HCT116 (cell line): ENCODE measurements around the gene MMP13. TPM values are rescaled to one million over a fixed set of nuclear protein-coding genes. Genes with fewer than 3 reads are reported as not detected.

Source experiments
- ATAC-seq: fragments of 200-7000 bp; cut with Tn5 transposase; 2 replicates; pipeline ENCODE4 v1.9.1; 2020; ENCODE audit warnings: mild to moderate bottlenecking, moderate library complexity
- BruUV-seq: library from RNA; stranded (reverse); fragments of 400-500 nt; replicated peaks from 2 replicates; lab custom pipeline; 2021; lab: Mats Ljungman, UMichigan
- CTCF ChIA-PET: fragments of 300-600 bp; sonication (Branson Sonifier 250); formaldehyde crosslinking; loops from one replicate; lab custom pipeline; 2021; ENCODE audit warnings: antibody characterized with exemption; lab: Charles Lee
- POLR2A ChIA-PET: fragments of 300-600, 350-600 bp; sonication (Branson Sonifier 250); formaldehyde crosslinking; loops from one replicate; lab custom pipeline; 2021; ENCODE audit warnings: antibody characterized with exemption; lab: Charles Lee
- RAD21 ChIA-PET, 2 experiments: fragments of 300-600 bp; sonication (Branson Sonifier 250); formaldehyde crosslinking; loops; one replicate each; lab custom pipeline; 2023; ENCODE audit warnings: low total read pairs in 2 of 2; ENCODE audit not compliant: uncharacterized antibody in 2 of 2, unreplicated experiment in 2 of 2, low non-redundant PET in 1 of 2; lab: Charles Lee
- DNase-seq: peaks from one replicate; pipeline ENCODE4 v3.0.0-alpha.2; 2010; ENCODE audit warnings: low read depth, low spot score
- H2AFZ ChIP-seq: fragments of 200-600 bp; shearing (Covaris generic), sonication (generic); 2 replicates; pipeline ENCODE4 v1.6.1; 2017; ENCODE audit warnings: low read depth, mixed run types, mixed read lengths, antibody characterized with exemption, low read length; ENCODE audit not compliant: poor library complexity, severe bottlenecking
- H3K27ac ChIP-seq: 2 replicates; pipeline ENCODE4 v1.5.1; 2012; ENCODE audit warnings: low read depth, low read length
- H3K27me3 ChIP-seq: fragments of 200-600 bp; sonication (generic); 2 replicates; pipeline ENCODE4 v1.6.1; 2016; ENCODE audit warnings: mixed run types, low read length, mixed read lengths; ENCODE audit not compliant: insufficient read depth
- H3K36me3 ChIP-seq, 2 experiments: fragments of 200-500 bp in 1 of 2; fragments of 200-600 bp in 1 of 2; sonication (Bioruptor generic) in 1 of 2; sonication (generic) in 1 of 2; 2 replicates each; pipeline versions ENCODE4 v1.5.1 to v1.6.1; 2014 to 2016; ENCODE audit warnings: low read length in 2 of 2, inconsistent platforms in 1 of 2, mixed read lengths in 1 of 2, mixed run types in 1 of 2; ENCODE audit not compliant: insufficient read depth in 2 of 2, control insufficient read depth in 1 of 2
- H3K4me1 ChIP-seq, 2 experiments: fragments of 200-600 bp in 1 of 2; sonication (generic) in 1 of 2; 2 replicates each; pipeline versions ENCODE4 v1.5.1 to v1.6.1; 2012 to 2017; ENCODE audit warnings: low read length in 2 of 2, inconsistent platforms in 1 of 2, mild to moderate bottlenecking in 1 of 2, mixed read lengths in 1 of 2, mixed run types in 1 of 2, moderate library complexity in 1 of 2; ENCODE audit not compliant: insufficient read depth in 2 of 2, control insufficient read depth in 1 of 2
- H3K4me2 ChIP-seq: fragments of 200-600 bp; sonication (generic); 2 replicates; pipeline ENCODE4 v1.6.1; 2017; ENCODE audit warnings: mixed run types, low read length, mixed read lengths
- H3K4me3 ChIP-seq, 2 experiments: fragments of 200-600 bp in 1 of 2; sonication (generic) in 1 of 2; replicated peaks in 1 of 2; 2 replicates each; pipeline ENCODE4 v1.5.1; 2011 to 2016; ENCODE audit warnings: low read length in 2 of 2, control low read depth in 1 of 2, low read depth in 1 of 2, mild to moderate bottlenecking in 1 of 2, mixed read lengths in 1 of 2, mixed run types in 1 of 2
- H3K79me2 ChIP-seq: fragments of 200-600 bp; sonication (generic); 2 replicates; pipeline ENCODE4 v1.6.1; 2017; ENCODE audit warnings: mild to moderate bottlenecking, mixed run types, low read length, moderate library complexity, mixed read lengths; ENCODE audit not compliant: insufficient read depth
- H3K9ac ChIP-seq: fragments of 200-600 bp; sonication (generic); 2 replicates; pipeline ENCODE4 v1.6.1; 2016; ENCODE audit warnings: low read length, mixed read lengths
- H3K9me2 ChIP-seq: fragments of 200-600 bp; sonication (generic), shearing (Covaris generic); 2 replicates; pipeline ENCODE4 v1.6.1; 2017; ENCODE audit warnings: mixed run types, mild to moderate bottlenecking, moderate library complexity; ENCODE audit not compliant: insufficient read depth
- H3K9me3 ChIP-seq, 2 experiments: fragments of 200-500 bp in 1 of 2; fragments of 200-600 bp in 1 of 2; sonication (Bioruptor generic) in 1 of 2; sonication (generic) in 1 of 2; 2 replicates each; pipeline ENCODE4 v1.6.1; 2014 to 2017; ENCODE audit warnings: low read length in 2 of 2, mixed read lengths in 2 of 2, inconsistent platforms in 1 of 2, low read depth in 1 of 2, mild to moderate bottlenecking in 1 of 2, mixed run types in 1 of 2, moderate library complexity in 1 of 2; ENCODE audit not compliant: control insufficient read depth in 1 of 2, insufficient read depth in 1 of 2
- H4K20me1 ChIP-seq: fragments of 200-600 bp; sonication (generic), shearing (Covaris generic); 2 replicates; pipeline ENCODE4 v1.6.1; 2017; ENCODE audit warnings: mixed run types, mild to moderate bottlenecking, moderate library complexity; ENCODE audit not compliant: insufficient read depth
- CBX3 ChIP-seq: IDR thresholded peaks from 2 replicates; pipeline ENCODE4 v1.6.1; 2012; ENCODE audit warnings: low read depth
- CTCF ChIP-seq, 3 experiments: fragments of 200-600 bp in 1 of 3; sonication (generic) in 1 of 3; IDR thresholded peaks in 2 of 3; conservative IDR thresholded peaks in 1 of 3; 2 replicates each; pipeline ENCODE4 v1.5.1; 2012 to 2017; ENCODE audit warnings: low read depth in 2 of 3, low read length in 2 of 3, antibody characterized with exemption in 1 of 3, borderline replicate concordance in 1 of 3, control low read depth in 1 of 3, mild to moderate bottlenecking in 1 of 3, mixed read lengths in 1 of 3, mixed run types in 1 of 3, moderate library complexity in 1 of 3; ENCODE audit not compliant: insufficient read depth in 1 of 3
- EGR1 ChIP-seq: IDR thresholded peaks from 2 replicates; pipeline ENCODE4 v1.6.1; 2012; ENCODE audit warnings: low read depth
- EZH2 ChIP-seq: fragments of 200-600 bp; sonication (generic); IDR thresholded peaks from 2 replicates; pipeline ENCODE4 v1.6.1; 2017; ENCODE audit warnings: antibody characterized with exemption, mixed run types
- EZH2phosphoT487 ChIP-seq: fragments of 200-600 bp; IDR thresholded peaks from 2 replicates; pipeline ENCODE4 v1.6.1; 2018; ENCODE audit warnings: antibody characterized with exemption, borderline replicate concordance
- FOSL1 ChIP-seq: IDR thresholded peaks from 2 replicates; pipeline ENCODE4 v1.6.1; 2012; ENCODE audit warnings: low read depth
- JUND ChIP-seq: IDR thresholded peaks from 2 replicates; pipeline ENCODE4 v1.6.1; 2012
- POLR2A ChIP-seq: IDR thresholded peaks from 2 replicates; pipeline ENCODE4 v1.7.0; 2011; ENCODE audit warnings: borderline replicate concordance; ENCODE audit not compliant: insufficient read depth, insufficient read length; ENCODE audit errors: extremely low read depth
- POLR2AphosphoS5 ChIP-seq: IDR thresholded peaks from 2 replicates; pipeline ENCODE4 v1.6.1; 2011; ENCODE audit warnings: mild to moderate bottlenecking, low read depth, low read length, moderate library complexity
- SIN3A ChIP-seq: IDR thresholded peaks from 2 replicates; pipeline ENCODE4 v1.6.1; 2012; ENCODE audit warnings: low read depth
- SP1 ChIP-seq: IDR thresholded peaks from 2 replicates; pipeline ENCODE4 v1.6.1; 2012; ENCODE audit warnings: low read depth
- SRF ChIP-seq: IDR thresholded peaks from 2 replicates; pipeline ENCODE4 v1.6.1; 2012; ENCODE audit warnings: low read depth
- TCF7L2 ChIP-seq: IDR thresholded peaks from 2 replicates; pipeline ENCODE4 v1.7.0; 2011; ENCODE audit warnings: borderline replicate concordance, inconsistent platforms; ENCODE audit not compliant: insufficient read depth, insufficient read length; ENCODE audit errors: extremely low read depth
- YY1 ChIP-seq: IDR thresholded peaks from 2 replicates; pipeline ENCODE4 v1.6.1; 2011; ENCODE audit warnings: low read length, low read depth, moderate library complexity, mild to moderate bottlenecking; ENCODE audit not compliant: insufficient replicate concordance; ENCODE audit errors: extremely low read depth
- ZFX ChIP-seq: fragments of 450-650 bp; IDR thresholded peaks from 2 replicates; pipeline ENCODE4 v1.6.1; 2017
- ZNF274 ChIP-seq: fragments of 200-500 bp; sonication (Bioruptor generic); IDR thresholded peaks from 2 replicates; pipeline ENCODE4 v1.6.1; 2014; ENCODE audit warnings: mild to moderate bottlenecking, low read depth, low read length, inconsistent platforms
- intact Hi-C: fragments of 100-400 bp; cut with micrococcal nuclease; formaldehyde crosslinking; loops from 2 replicates; pipeline ENCODE4 v1.10.0; 2022
- total RNA-seq: library from RNA; stranded (reverse); gene quantifications from one replicate; pipeline ENCODE4 v1.2.1, GENCODE V29; 2021; ENCODE audit not compliant: unreplicated experiment
- TF ChIP-seq, protein P1 (sequence below): IDR thresholded peaks from 2 replicates; pipeline ENCODE4 v1.6.1; 2012
- TF ChIP-seq, protein P2 (sequence below): IDR thresholded peaks from 2 replicates; pipeline ENCODE4 v1.6.1; 2012; ENCODE audit warnings: low read depth

MMP13 gene
- total RNA-seq, 1 experiment from 2014 or later: not detected

GRCh38 chr11:102946237-102946636, 9.3 kb downstream of the MMP13 start:
- intact Hi-C loops: no loop called here
- ATAC-seq (no peak), DNase-seq (no peak)
- ChIA-PET RAD21 (no interaction called here), CTCF (no interaction called here), POLR2A (no interaction called here)
- H2AFZ ChIP-seq: no peak overlapping the region
- H3K79me2 ChIP-seq: no peaks in the 10 kb centered on the region
- no peaks in the 10 kb centered on the region for H3K9me2 ChIP-seq
- no peak overlapping the region for H3K9ac ChIP-seq
- no peaks in the 10 kb centered on the region for H3K36me3 ChIP-seq
- TF ChIP-seq CTCF (IDR thresholded peaks at IDR 0.05 in 2 of 3, conservative IDR thresholded peaks at IDR 0.05 in 1 of 3; ENCODE audit: borderline replicate concordance in 1 of 3, insufficient read depth in 1 of 3, low read depth in 2 of 3, low read length in 2 of 3) (no peak), FOSL1 (no peak), ZFX (no peak), TCF7L2 (no peak), EZH2phosphoT487 (no peak), POLR2AphosphoS5 (no peak), YY1 (no peak), POLR2A (no peak), SIN3A (no peak), CBX3 (no peak), EZH2 (no peak), EGR1 (no peak), ZNF274 (no peak), JUND (no peak), SP1 (no peak), SRF (no peak)
- TF ChIP-seq, protein P1, sequence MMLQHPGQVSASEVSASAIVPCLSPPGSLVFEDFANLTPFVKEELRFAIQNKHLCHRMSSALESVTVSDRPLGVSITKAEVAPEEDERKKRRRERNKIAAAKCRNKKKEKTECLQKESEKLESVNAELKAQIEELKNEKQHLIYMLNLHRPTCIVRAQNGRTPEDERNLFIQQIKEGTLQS: no peak
- TF ChIP-seq, protein P2, sequence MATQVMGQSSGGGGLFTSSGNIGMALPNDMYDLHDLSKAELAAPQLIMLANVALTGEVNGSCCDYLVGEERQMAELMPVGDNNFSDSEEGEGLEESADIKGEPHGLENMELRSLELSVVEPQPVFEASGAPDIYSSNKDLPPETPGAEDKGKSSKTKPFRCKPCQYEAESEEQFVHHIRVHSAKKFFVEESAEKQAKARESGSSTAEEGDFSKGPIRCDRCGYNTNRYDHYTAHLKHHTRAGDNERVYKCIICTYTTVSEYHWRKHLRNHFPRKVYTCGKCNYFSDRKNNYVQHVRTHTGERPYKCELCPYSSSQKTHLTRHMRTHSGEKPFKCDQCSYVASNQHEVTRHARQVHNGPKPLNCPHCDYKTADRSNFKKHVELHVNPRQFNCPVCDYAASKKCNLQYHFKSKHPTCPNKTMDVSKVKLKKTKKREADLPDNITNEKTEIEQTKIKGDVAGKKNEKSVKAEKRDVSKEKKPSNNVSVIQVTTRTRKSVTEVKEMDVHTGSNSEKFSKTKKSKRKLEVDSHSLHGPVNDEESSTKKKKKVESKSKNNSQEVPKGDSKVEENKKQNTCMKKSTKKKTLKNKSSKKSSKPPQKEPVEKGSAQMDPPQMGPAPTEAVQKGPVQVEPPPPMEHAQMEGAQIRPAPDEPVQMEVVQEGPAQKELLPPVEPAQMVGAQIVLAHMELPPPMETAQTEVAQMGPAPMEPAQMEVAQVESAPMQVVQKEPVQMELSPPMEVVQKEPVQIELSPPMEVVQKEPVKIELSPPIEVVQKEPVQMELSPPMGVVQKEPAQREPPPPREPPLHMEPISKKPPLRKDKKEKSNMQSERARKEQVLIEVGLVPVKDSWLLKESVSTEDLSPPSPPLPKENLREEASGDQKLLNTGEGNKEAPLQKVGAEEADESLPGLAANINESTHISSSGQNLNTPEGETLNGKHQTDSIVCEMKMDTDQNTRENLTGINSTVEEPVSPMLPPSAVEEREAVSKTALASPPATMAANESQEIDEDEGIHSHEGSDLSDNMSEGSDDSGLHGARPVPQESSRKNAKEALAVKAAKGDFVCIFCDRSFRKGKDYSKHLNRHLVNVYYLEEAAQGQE: no peak
- H3K4me2 ChIP-seq: no peak overlapping the region
- no peaks in the 10 kb centered on the region for H3K9me3 ChIP-seq
- no TSS peak for BruUV-seq
- H3K4me3 ChIP-seq: no peak overlapping the region
- H3K27ac ChIP-seq: no peak overlapping the region
- no peaks in the 10 kb centered on the region for H3K27me3 ChIP-seq
- H4K20me1 ChIP-seq: no peaks in the 10 kb centered on the region
- peaks cover 0 to 3% of the 10 kb centered on the region in 2 experiments; a peak in 2 of 4 replicates for H3K4me1 ChIP-seq
